ENCODE results near the gene PIAS4. TPM values are rescaled to one million over a fixed set of nuclear protein-coding genes. Genes with fewer than 3 reads are reported as not detected.

Gene PIAS4
- total and polyA plus RNA-seq, 2 donors (not counting 3 experiments of a cell fraction or from before 2014, with no cell fraction given) = 26.2 to 46.2 TPM

- no peak for DNase-seq (ENCODE audit: low read depth, low spot score)
- ChIA-PET CTCF (no interaction called here), POLR2A (no interaction called here)
- no peaks in the 10 kb centered on the region for H4K20me1 ChIP-seq (replicated peaks; ENCODE audit: control insufficient read depth, extremely low read depth, insufficient read depth, low read length)
- no peak for FAIRE-seq
- H3K4me3 ChIP-seq (replicated peaks in 1 of 3; ENCODE audit: insufficient read depth in 1 of 3, low read depth in 1 of 3, low read length in 3 of 3) = no peak overlapping the region
- no peaks in the 10 kb centered on the region for H3K27me3 ChIP-seq (ENCODE audit: control insufficient read depth in 2 of 2, insufficient read depth in 2 of 2, low read length in 2 of 2)
- peaks cover 13% of the 10 kb centered on the region for H3K4me1 ChIP-seq (ENCODE audit: control insufficient read depth, extremely low read depth, insufficient read depth, low read length)
- peaks cover 38% of the 10 kb centered on the region for H3K79me2 ChIP-seq (ENCODE audit: control insufficient read depth, insufficient read depth, low read length)
- BruUV-seq (replicated peaks) = no TSS peak
- no peak overlapping the region for H3K4me2 ChIP-seq (ENCODE audit: insufficient read depth, low read length)
- intact Hi-C loops (cut with micrococcal nuclease) = loop anchor here (5.0 kb wide), 1 partner anchor 52 kb away; no protein-coding TSS in a partner anchor
- H3K9ac ChIP-seq (replicated peaks; ENCODE audit: extremely low read depth, insufficient read depth, low read length) = no peak overlapping the region
- no peak overlapping the region for H3K27ac ChIP-seq (ENCODE audit: insufficient read depth, low read depth, low read length)
- no peak for TF ChIP-seq CTCF (IDR thresholded peaks at IDR 0.05; ENCODE audit: extremely low read depth in 1 of 2, insufficient read depth in 1 of 2, low read depth in 1 of 2, low read length in 2 of 2)
- TF ChIP-seq FOS (IDR thresholded peaks at IDR 0.05; ENCODE audit: borderline replicate concordance, insufficient read depth, low read length) = no peak
- TF ChIP-seq MYC (IDR thresholded peaks at IDR 0.05; ENCODE audit: low read depth, low read length) = no peak
- no peak for TF ChIP-seq JUN (IDR thresholded peaks at IDR 0.05; ENCODE audit: borderline replicate concordance, insufficient read depth, insufficient read length, low read depth)
- no peak for TF ChIP-seq EZH2 (IDR thresholded peaks at IDR 0.05; ENCODE audit: borderline replicate concordance, low read depth, low read length, severe bottlenecking)
- no peak for TF ChIP-seq POLR2A (IDR thresholded peaks at IDR 0.05; ENCODE audit: low read depth, low read length)
- no peak for TF ChIP-seq POLR2AphosphoS5 (IDR thresholded peaks at IDR 0.05; ENCODE audit: insufficient read depth, low read depth, low read length)
- dilution Hi-C loops (cut with MboI; ENCODE audit: extremely low pct_ligation_motif_present, low sequenced_read_pairs) = no loop called here
- H2AFZ ChIP-seq (ENCODE audit: low read depth, low read length) = no peak overlapping the region
- peaks cover 2 to 30% of the 10 kb centered on the region in 2 experiments for H3K36me3 ChIP-seq (ENCODE audit: control insufficient read depth in 2 of 2, extremely low read depth in 1 of 2, insufficient read depth in 2 of 2, low read length in 2 of 2)
- H3K9me1 ChIP-seq (replicated peaks; ENCODE audit: control insufficient read depth, extremely low read depth, insufficient read depth, low read length) = no peaks in the 10 kb centered on the region
- no peaks in the 10 kb centered on the region for H3K9me3 ChIP-seq (replicated peaks; ENCODE audit: control insufficient read depth, insufficient read depth, low read length)
These were observed 2.7 kb downstream of the PIAS4 start for GRCh38 chr19:4009990-4010807.
